ENCODE data around the gene MTCP1. TPM values are rescaled to one million over a fixed set of nuclear protein-coding genes. Genes with fewer than 3 reads are reported as not detected.

Gene MTCP1
- total RNA-seq, result 17.7 TPM

- peak; percentile 79 for DNase-seq (ENCODE audit: low spot score)
These were observed at the start of gene MTCP1, which contains the start of the genes BRCC3 and CMC4 for GRCh38 chrX:155070975-155071693. Gene MTCP1 (minus strand): TSS chrX:155071136. CDS start chrX:155066010, 5,126 bp downstream. Gene BRCC3 (plus strand): TSS chrX:155071508. CDS start chrX:155071528, 20 bp downstream. Gene CMC4 (minus strand): TSS chrX:155071136. CDS start chrX:155064023, 7,113 bp downstream.

- DNase-seq (ENCODE audit: low spot score), result no peak
These were observed 44.4 kb upstream of the MTCP1 start for GRCh38 chrX:155115174-155115819.

GRCh38 chrX:155113097-155113496, 42.2 kb upstream of the MTCP1 start:
- DNase-seq (ENCODE audit: low spot score), result no peak

- DNase-seq (ENCODE audit: low spot score), result no peak
These were observed 41.2 kb upstream of the MTCP1 start for GRCh38 chrX:155112171-155112570.

- no peak for DNase-seq (ENCODE audit: low spot score)
These were observed 37.5 kb upstream of the MTCP1 start for GRCh38 chrX:155108427-155108826.

GRCh38 chrX:155105919-155106318, 35.0 kb upstream of the MTCP1 start:
- DNase-seq (ENCODE audit: low spot score), result no peak

- no peak for DNase-seq (ENCODE audit: low spot score)
These were observed 23.6 kb upstream of the MTCP1 start for GRCh38 chrX:155094468-155095061.

- DNase-seq (ENCODE audit: low spot score), result no peak
These were observed 16.2 kb upstream of the MTCP1 start for GRCh38 chrX:155086961-155087735.

GRCh38 chrX:155086202-155086840, 15.4 kb upstream of the MTCP1 start:
- no peak for DNase-seq (ENCODE audit: low spot score)

GRCh38 chrX:155071694-155072280, 851 bp upstream of the MTCP1 start:
- DNase-seq (ENCODE audit: low spot score), result no peak

GRCh38 chrX:155070663-155070974, 317 bp downstream of the MTCP1 start:
- no peak for DNase-seq (ENCODE audit: low spot score)

- DNase-seq (ENCODE audit: low spot score), result no peak
These were observed 898 bp downstream of the MTCP1 start for GRCh38 chrX:155070038-155070437.

- DNase-seq (ENCODE audit: low spot score), result no peak
These were observed 1.5 kb downstream of the MTCP1 start for GRCh38 chrX:155069414-155069813.

- DNase-seq (ENCODE audit: low spot score), result no peak
These were observed 2.8 kb downstream of the MTCP1 start for GRCh38 chrX:155068165-155068564.

GRCh38 chrX:155065035-155065734, 5.8 kb downstream of the MTCP1 start:
- no peak for DNase-seq (ENCODE audit: low spot score)

- DNase-seq (ENCODE audit: low spot score), result no peak
These were observed 9.2 kb downstream of the MTCP1 start for GRCh38 chrX:155061760-155062159.

GRCh38 chrX:155056877-155057792, 13.8 kb downstream of the MTCP1 start:
- DNase-seq (ENCODE audit: low spot score), result peak; percentile 62

- no peak for DNase-seq (ENCODE audit: low spot score)
These were observed 14.5 kb downstream of the MTCP1 start for GRCh38 chrX:155056471-155056870.

GRCh38 chrX:155055494-155055893, 15.4 kb downstream of the MTCP1 start:
- DNase-seq (ENCODE audit: low spot score), result no peak

- no peak for DNase-seq (ENCODE audit: low spot score)
These were observed 16.7 kb downstream of the MTCP1 start for GRCh38 chrX:155054255-155054654.
